ENCODE data around the gene SLC13A3.

SLC13A3 gene

GRCh38 chr20:46605978-46606816, 45.1 kb downstream of the SLC13A3 start:
- Histone ChIP-seq H3K4me3 (ENCODE audit: control insufficient read depth in 1 of 7, extremely low read depth in 1 of 7, insufficient read depth in 4 of 7, low read depth in 2 of 7, low read length in 6 of 7) (no peak overlapping the region), H3K36me3 (ENCODE audit: control insufficient read depth in 4 of 4, insufficient read depth in 4 of 4, low read length in 3 of 4) (no peaks in the 10 kb centered on the region), H3K4me1 (ENCODE audit: control extremely low read depth in 1 of 4, control insufficient read depth in 4 of 4, insufficient read depth in 4 of 4, low read length in 3 of 4) (no peaks in the 10 kb centered on the region), H3K9me3 (ENCODE audit: control extremely low read depth in 1 of 5, control insufficient read depth in 4 of 5, insufficient read depth in 2 of 5, low read depth in 1 of 5, low read length in 4 of 5) (no peaks in the 10 kb centered on the region), H3K27me3 (replicated peaks in 2 of 5; ENCODE audit: control insufficient read depth in 4 of 5, insufficient read depth in 5 of 5, low read length in 4 of 5) (no peaks in the 10 kb centered on the region), H3K27ac (ENCODE audit: insufficient read depth in 1 of 2, low read depth in 1 of 2, low read length in 2 of 2, poor library complexity in 1 of 2, severe bottlenecking in 2 of 2) (no peak overlapping the region)
- ChIA-PET POLR2A (no interaction called here), CTCF (interaction anchor here (0.9 to 1.5 kb wide), 2 partner anchors 11 to 91 kb away, joined by 3 read pairs; no protein-coding TSS in a partner anchor)
- no peak for DNase-seq
- 98% methylated on average over 7 of the region's 9 CpGs for WGBS (ENCODE audit: insufficient coverage)

- no peak overlapping the region for H3K27ac ChIP-seq (ENCODE audit: insufficient read depth in 1 of 2, low read depth in 1 of 2, low read length in 2 of 2, poor library complexity in 1 of 2, severe bottlenecking in 2 of 2)
- no peaks in the 10 kb centered on the region for H3K36me3 ChIP-seq (ENCODE audit: control insufficient read depth in 4 of 4, insufficient read depth in 4 of 4, low read length in 3 of 4)
- H3K4me1 ChIP-seq (ENCODE audit: control extremely low read depth in 1 of 4, control insufficient read depth in 4 of 4, insufficient read depth in 4 of 4, low read length in 3 of 4): no peaks in the 10 kb centered on the region
- H3K9me3 ChIP-seq (ENCODE audit: control extremely low read depth in 1 of 5, control insufficient read depth in 4 of 5, insufficient read depth in 2 of 5, low read depth in 1 of 5, low read length in 4 of 5): no peaks in the 10 kb centered on the region
- CTCF ChIA-PET: interaction anchor here (0.9 kb wide), 1 partner anchor 92 kb away, joined by 3 read pairs; no protein-coding TSS in a partner anchor
- no peaks in the 10 kb centered on the region for H3K27me3 ChIP-seq (replicated peaks in 2 of 5; ENCODE audit: control insufficient read depth in 4 of 5, insufficient read depth in 5 of 5, low read length in 4 of 5)
- H3K4me3 ChIP-seq (ENCODE audit: control insufficient read depth in 1 of 7, extremely low read depth in 1 of 7, insufficient read depth in 4 of 7, low read depth in 2 of 7, low read length in 6 of 7): no peak overlapping the region
- POLR2A ChIA-PET: no interaction called here
- no peak for DNase-seq
Measured at GRCh38 chr20:46605181-46605580, 46.1 kb downstream of the SLC13A3 start.

- no peaks in the 10 kb centered on the region for H3K9me3 ChIP-seq (ENCODE audit: control extremely low read depth in 1 of 5, control insufficient read depth in 4 of 5, insufficient read depth in 2 of 5, low read depth in 1 of 5, low read length in 4 of 5)
- ChIA-PET POLR2A (no interaction called here), CTCF (interaction anchor here (0.9 kb wide), 1 partner anchor 92 kb away, joined by 3 read pairs; no protein-coding TSS in a partner anchor)
- DNase-seq: no peak
- H3K27ac ChIP-seq (ENCODE audit: insufficient read depth in 1 of 2, low read depth in 1 of 2, low read length in 2 of 2, poor library complexity in 1 of 2, severe bottlenecking in 2 of 2): no peak overlapping the region
- 84% methylated on average over 7 of the region's 13 CpGs for WGBS (ENCODE audit: insufficient coverage)
- no peaks in the 10 kb centered on the region for H3K4me1 ChIP-seq (ENCODE audit: control extremely low read depth in 1 of 4, control insufficient read depth in 4 of 4, insufficient read depth in 4 of 4, low read length in 3 of 4)
- no peaks in the 10 kb centered on the region for H3K36me3 ChIP-seq (ENCODE audit: control insufficient read depth in 4 of 4, insufficient read depth in 4 of 4, low read length in 3 of 4)
- no peaks in the 10 kb centered on the region for H3K27me3 ChIP-seq (replicated peaks in 2 of 5; ENCODE audit: control insufficient read depth in 4 of 5, insufficient read depth in 5 of 5, low read length in 4 of 5)
- H3K4me3 ChIP-seq (ENCODE audit: control insufficient read depth in 1 of 7, extremely low read depth in 1 of 7, insufficient read depth in 4 of 7, low read depth in 2 of 7, low read length in 6 of 7): no peak overlapping the region
Measured at GRCh38 chr20:46604551-46605133, 46.6 kb downstream of the SLC13A3 start.

- ChIA-PET POLR2A (no interaction called here), CTCF (no interaction called here)
- Histone ChIP-seq H3K4me1 (ENCODE audit: control extremely low read depth in 1 of 4, control insufficient read depth in 4 of 4, insufficient read depth in 4 of 4, low read length in 3 of 4) (no peaks in the 10 kb centered on the region), H3K4me3 (ENCODE audit: control insufficient read depth in 1 of 7, extremely low read depth in 1 of 7, insufficient read depth in 4 of 7, low read depth in 2 of 7, low read length in 6 of 7) (no peak overlapping the region), H3K36me3 (ENCODE audit: control insufficient read depth in 4 of 4, insufficient read depth in 4 of 4, low read length in 3 of 4) (no peaks in the 10 kb centered on the region), H3K9me3 (ENCODE audit: control extremely low read depth in 1 of 5, control insufficient read depth in 4 of 5, insufficient read depth in 2 of 5, low read depth in 1 of 5, low read length in 4 of 5) (no peaks in the 10 kb centered on the region), H3K27me3 (replicated peaks in 2 of 5; ENCODE audit: control insufficient read depth in 4 of 5, insufficient read depth in 5 of 5, low read length in 4 of 5) (peaks cover 0 to 4% (median 0%) of the 10 kb centered on the region in 5 experiments), H3K27ac (ENCODE audit: insufficient read depth in 1 of 2, low read depth in 1 of 2, low read length in 2 of 2, poor library complexity in 1 of 2, severe bottlenecking in 2 of 2) (no peak overlapping the region)
- no peak for DNase-seq
- 82% methylated on average over 2 of the region's 2 CpGs for WGBS (ENCODE audit: insufficient coverage)
Measured at GRCh38 chr20:46602429-46602828, 48.8 kb downstream of the SLC13A3 start.

DNA sequence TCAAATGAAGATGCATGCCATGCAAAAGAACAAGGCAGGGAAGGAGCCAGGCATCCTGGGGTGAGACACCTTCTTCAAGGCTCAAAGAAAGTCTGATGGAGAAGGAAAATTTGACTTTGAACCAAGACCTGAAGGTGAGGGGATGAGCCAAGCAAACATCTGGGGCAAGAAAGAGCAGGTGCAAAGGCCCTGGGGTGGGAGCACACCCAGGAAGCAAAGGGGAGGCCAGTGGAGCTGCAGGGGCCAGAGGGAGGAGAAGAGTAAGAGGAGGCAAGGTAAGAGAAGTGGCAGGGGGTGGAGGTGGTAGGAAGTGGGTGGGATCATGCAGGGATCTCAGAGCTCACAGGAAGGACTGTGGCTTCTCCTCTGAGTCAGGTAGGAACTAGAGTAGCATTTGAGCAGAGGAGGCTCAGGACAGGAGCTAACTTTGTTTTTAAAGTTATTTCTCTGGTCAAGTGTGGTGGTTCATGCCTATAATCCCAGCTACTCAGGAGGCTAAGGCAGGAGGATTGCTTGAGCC, 49.6 kb downstream of the SLC13A3 start:
- no peaks in the 10 kb centered on the region for H3K4me1 ChIP-seq (ENCODE audit: control extremely low read depth in 1 of 4, control insufficient read depth in 4 of 4, insufficient read depth in 4 of 4, low read length in 3 of 4)
- H3K36me3 ChIP-seq (ENCODE audit: control insufficient read depth in 4 of 4, insufficient read depth in 4 of 4, low read length in 3 of 4): no peaks in the 10 kb centered on the region
- H3K27me3 ChIP-seq (replicated peaks in 2 of 5; ENCODE audit: control insufficient read depth in 4 of 5, insufficient read depth in 5 of 5, low read length in 4 of 5): peaks cover 0 to 4% (median 0%) of the 10 kb centered on the region in 5 experiments
- DNase-seq: no peak
- no peaks in the 10 kb centered on the region for H3K9me3 ChIP-seq (ENCODE audit: control extremely low read depth in 1 of 5, control insufficient read depth in 4 of 5, insufficient read depth in 2 of 5, low read depth in 1 of 5, low read length in 4 of 5)
- ChIA-PET POLR2A (no interaction called here), CTCF (no interaction called here)
- no peak overlapping the region for H3K4me3 ChIP-seq (ENCODE audit: control insufficient read depth in 1 of 7, extremely low read depth in 1 of 7, insufficient read depth in 4 of 7, low read depth in 2 of 7, low read length in 6 of 7)
- no peak overlapping the region for H3K27ac ChIP-seq (ENCODE audit: insufficient read depth in 1 of 2, low read depth in 1 of 2, low read length in 2 of 2, poor library complexity in 1 of 2, severe bottlenecking in 2 of 2)

DNA sequence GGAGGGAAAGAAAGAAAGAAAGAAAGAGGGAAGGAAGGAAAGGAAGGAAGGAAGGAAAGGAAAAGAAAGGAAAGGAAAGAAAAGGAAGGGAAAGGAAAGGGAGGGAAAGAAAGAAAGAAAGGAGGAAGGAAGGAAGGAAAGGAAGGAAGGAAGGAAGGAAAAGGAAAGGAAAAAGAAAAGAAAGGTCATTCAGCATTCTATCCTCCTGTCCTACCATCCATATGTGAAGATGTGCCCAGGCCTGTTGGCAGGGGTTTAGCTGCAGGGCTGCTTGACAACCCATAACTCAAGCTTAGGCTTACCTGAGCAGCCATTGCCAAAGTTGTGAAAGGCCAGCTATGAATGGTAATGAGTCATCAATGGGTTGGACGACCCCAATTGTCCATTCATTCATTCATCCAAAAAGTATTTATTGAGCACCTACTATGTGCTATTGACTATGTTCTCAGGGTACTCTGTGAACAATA, 50.9 kb downstream of the SLC13A3 start:
- Histone ChIP-seq H3K4me1 (ENCODE audit: control extremely low read depth in 1 of 4, control insufficient read depth in 4 of 4, insufficient read depth in 4 of 4, low read length in 3 of 4) (no peaks in the 10 kb centered on the region), H3K9me3 (ENCODE audit: control extremely low read depth in 1 of 5, control insufficient read depth in 4 of 5, insufficient read depth in 2 of 5, low read depth in 1 of 5, low read length in 4 of 5) (no peaks in the 10 kb centered on the region), H3K4me3 (ENCODE audit: control insufficient read depth in 1 of 7, extremely low read depth in 1 of 7, insufficient read depth in 4 of 7, low read depth in 2 of 7, low read length in 6 of 7) (no peak overlapping the region), H3K36me3 (ENCODE audit: control insufficient read depth in 4 of 4, insufficient read depth in 4 of 4, low read length in 3 of 4) (no peaks in the 10 kb centered on the region), H3K27me3 (replicated peaks in 2 of 5; ENCODE audit: control insufficient read depth in 4 of 5, insufficient read depth in 5 of 5, low read length in 4 of 5) (peaks cover 0 to 4% (median 0%) of the 10 kb centered on the region in 5 experiments), H3K27ac (ENCODE audit: insufficient read depth in 1 of 2, low read depth in 1 of 2, low read length in 2 of 2, poor library complexity in 1 of 2, severe bottlenecking in 2 of 2) (no peak overlapping the region)
- ChIA-PET CTCF (no interaction called here), POLR2A (no interaction called here)
- DNase-seq: no peak
- no CpG with 5 or more reads among the region's 1 CpG for WGBS (ENCODE audit: insufficient coverage)
